WTC11 (cell line): Measurements from ENCODE around the gene SERGEF. TPM values are rescaled to one million over a fixed set of nuclear protein-coding genes. Genes with fewer than 3 reads are reported as not detected.

Experiments
- ATAC-seq: fragments of 200-7000 bp; cut with Tn5 transposase; 2 replicates; pipeline ENCODE4 v1.10.0; 2021; ENCODE audit warnings: mild to moderate bottlenecking, moderate library complexity
- CTCF ChIA-PET: fragments of 300-600 bp; sonication (Branson Sonifier 250); formaldehyde crosslinking; loops from one replicate; lab custom pipeline; 2021; ENCODE audit warnings: antibody characterized with exemption; lab: Charles Lee
- POLR2A ChIA-PET: fragments of 350-600 bp; sonication (Branson Sonifier 250); formaldehyde crosslinking; loops from one replicate; lab custom pipeline; 2021; ENCODE audit warnings: antibody characterized with exemption; lab: Charles Lee
- DNase-seq: peaks from one replicate; pipeline ENCODE4 v3.0.0; 2021; ENCODE audit warnings: low spot score
- H3K27ac Mint-ChIP-seq: 2 replicates; pipeline ENCODE4 v1.8.0; 2021; ENCODE audit warnings: mixed read lengths
- H3K27me3 Mint-ChIP-seq: 2 replicates; pipeline ENCODE4 v1.8.0; 2021; ENCODE audit warnings: low read depth, mild to moderate bottlenecking, moderate library complexity, mixed read lengths
- H3K36me3 Mint-ChIP-seq: 2 replicates; pipeline ENCODE4 v1.8.0; 2021; ENCODE audit warnings: mixed read lengths
- H3K4me1 Mint-ChIP-seq: 2 replicates; pipeline ENCODE4 v1.8.0; 2022; ENCODE audit warnings: mixed read lengths
- H3K4me3 Mint-ChIP-seq: 2 replicates; pipeline ENCODE4 v1.8.0; 2021; ENCODE audit warnings: mild to moderate bottlenecking, moderate library complexity, mixed read lengths
- H3K9me3 Mint-ChIP-seq: 2 replicates; pipeline ENCODE4 v1.8.0; 2021; ENCODE audit warnings: mixed read lengths
- ARID4B ChIP-seq: sonication (generic); formaldehyde crosslinking; IDR thresholded peaks from 2 replicates; pipeline ENCODE4 v1.8.0; 2023; ENCODE audit warnings: missing genetic modification reagents, mild to moderate bottlenecking, borderline replicate concordance
- E2F5 ChIP-seq: sonication (generic); formaldehyde crosslinking; IDR thresholded peaks from 2 replicates; pipeline ENCODE4 v1.8.1; 2022; ENCODE audit warnings: mild to moderate bottlenecking, moderate library complexity, missing genetic modification reagents
- ELF4 ChIP-seq: sonication (generic); formaldehyde crosslinking; IDR thresholded peaks from 2 replicates; pipeline ENCODE4 v1.8.1; 2022; ENCODE audit warnings: low read depth, mild to moderate bottlenecking, moderate library complexity, missing genetic modification reagents
- FOXP1 ChIP-seq: sonication (generic); formaldehyde crosslinking; IDR thresholded peaks from 2 replicates; pipeline ENCODE4 v1.8.0; 2022; ENCODE audit warnings: missing genetic modification reagents, mild to moderate bottlenecking, moderate library complexity, borderline replicate concordance
- HMGXB4 ChIP-seq: sonication (generic); formaldehyde crosslinking; IDR thresholded peaks from 2 replicates; pipeline ENCODE4 v1.8.1; 2023; ENCODE audit warnings: mild to moderate bottlenecking, moderate library complexity, missing genetic modification reagents
- JUN ChIP-seq: sonication (generic); formaldehyde crosslinking; IDR thresholded peaks from 2 replicates; pipeline ENCODE4 v1.8.0; 2023; ENCODE audit warnings: mild to moderate bottlenecking, missing genetic modification reagents
- MLX ChIP-seq: sonication (generic); formaldehyde crosslinking; IDR thresholded peaks from 2 replicates; pipeline ENCODE4 v1.8.1; 2023; ENCODE audit warnings: mild to moderate bottlenecking, missing genetic modification reagents, moderate library complexity
- NFATC4 ChIP-seq: fragments of 250-450 bp; sonication (Bioruptor Pico); IDR thresholded peaks from 2 replicates; pipeline ENCODE4 v1.9.0; 2021; ENCODE audit warnings: mild to moderate bottlenecking
- NFE2L1 ChIP-seq: sonication (generic); formaldehyde crosslinking; IDR thresholded peaks from 2 replicates; pipeline ENCODE4 v1.8.1; 2023; ENCODE audit warnings: missing genetic modification reagents
- OVOL2 ChIP-seq: fragments of 250-450 bp; sonication (Bioruptor Pico); IDR thresholded peaks from 2 replicates; pipeline ENCODE4 v1.9.0; 2021; ENCODE audit warnings: mild to moderate bottlenecking, borderline replicate concordance
- PRDM15 ChIP-seq: sonication (generic); formaldehyde crosslinking; IDR thresholded peaks from 2 replicates; pipeline ENCODE4 v1.8.0; 2022; ENCODE audit warnings: missing genetic modification reagents
- SP1 ChIP-seq: sonication (generic); formaldehyde crosslinking; conservative IDR thresholded peaks from 2 replicates; pipeline ENCODE4 v1.8.1; 2022; ENCODE audit warnings: missing genetic modification reagents
- STAT6 ChIP-seq: sonication (generic); formaldehyde crosslinking; conservative IDR thresholded peaks from 2 replicates; pipeline ENCODE4 v1.8.1; 2023; ENCODE audit warnings: mild to moderate bottlenecking, low read depth, missing genetic modification reagents, moderate library complexity
- TEAD4 ChIP-seq: sonication (generic); formaldehyde crosslinking; IDR thresholded peaks from 2 replicates; pipeline ENCODE4 v1.8.0; 2022; ENCODE audit warnings: mild to moderate bottlenecking, missing genetic modification reagents
- TP53 ChIP-seq: sonication (generic); formaldehyde crosslinking; IDR thresholded peaks from 2 replicates; pipeline ENCODE4 v1.8.1; 2023; ENCODE audit warnings: mild to moderate bottlenecking, missing genetic modification reagents
- ZNF396 ChIP-seq: fragments of 250-450 bp; sonication (Bioruptor Pico); IDR thresholded peaks from 2 replicates; pipeline ENCODE4 v1.8.0; 2021; ENCODE audit warnings: mild to moderate bottlenecking, moderate library complexity, borderline replicate concordance
- ZNF425 ChIP-seq: fragments of 250-450 bp; sonication (Bioruptor Pico); conservative IDR thresholded peaks from 2 replicates; pipeline ENCODE4 v1.9.0; 2021; ENCODE audit warnings: mild to moderate bottlenecking
- total RNA-seq: library from RNA; stranded (reverse); gene quantifications from 3 replicates; pipeline ENCODE4 v1.2.3, GENCODE V29; 2021

SERGEF gene
- total RNA-seq, 1 experiment from 2014 or later, result 35.5 TPM

GRCh38 chr11:17986007-17986710, 26.7 kb downstream of the SERGEF start:
- POLR2A ChIA-PET, result no interaction called here
- no peaks in the 10 kb centered on the region for H3K4me1 Mint-ChIP-seq
- no peaks in the 10 kb centered on the region for H3K9me3 Mint-ChIP-seq
- H3K27me3 Mint-ChIP-seq, result no peaks in the 10 kb centered on the region
- DNase-seq (no peak), ATAC-seq (no peak)
- CTCF ChIA-PET, result interaction anchor here (0.6 to 3.3 kb wide), 6 partner anchors 8 to 594 kb away, joined by 3 to 12 read pairs (median 4); no protein-coding TSS in a partner anchor
- H3K4me3 Mint-ChIP-seq, result no peak overlapping the region
- no peak for TF ChIP-seq PRDM15 (CRISPR knock-in tag)
- no peak for TF ChIP-seq MLX (CRISPR knock-in tag)
- no peak for TF ChIP-seq OVOL2 (CRISPR knock-in tag)
- TF ChIP-seq STAT6, result no peak
- no peak for TF ChIP-seq JUN
- no peak overlapping the region for H3K27ac Mint-ChIP-seq
- H3K36me3 Mint-ChIP-seq, result peaks cover 20% of the 10 kb centered on the region

GRCh38 chr11:17985517-17985916, 27.3 kb downstream of the SERGEF start:
- CTCF ChIA-PET, result interaction anchor here (0.9 to 1.3 kb wide), 4 partner anchors 12 to 255 kb away, joined by 3 to 5 read pairs (median 4); no protein-coding TSS in a partner anchor
- POLR2A ChIA-PET, result no interaction called here
- H3K36me3 Mint-ChIP-seq, result peaks cover 20% of the 10 kb centered on the region
- ATAC-seq (no peak), DNase-seq (no peak)
- H3K4me3 Mint-ChIP-seq, result no peak overlapping the region
- H3K4me1 Mint-ChIP-seq, result no peaks in the 10 kb centered on the region
- no peak overlapping the region for H3K27ac Mint-ChIP-seq
- no peaks in the 10 kb centered on the region for H3K27me3 Mint-ChIP-seq
- H3K9me3 Mint-ChIP-seq, result no peaks in the 10 kb centered on the region
- TF ChIP-seq TEAD4 (CRISPR knock-in tag), result no peak
- TF ChIP-seq ARID4B (CRISPR knock-in tag), result no peak
- TF ChIP-seq ZNF425 (CRISPR knock-in tag), result no peak
- TF ChIP-seq FOXP1 (CRISPR knock-in tag), result no peak
- no peak for TF ChIP-seq E2F5 (CRISPR knock-in tag)
- TF ChIP-seq OVOL2 (CRISPR knock-in tag), result no peak
- TF ChIP-seq HMGXB4, result no peak
- TF ChIP-seq ZNF396 (CRISPR knock-in tag), result no peak
- no peak for TF ChIP-seq NFATC4 (CRISPR knock-in tag)
- no peak for TF ChIP-seq ELF4 (CRISPR knock-in tag)
- no peak for TF ChIP-seq NFE2L1 (CRISPR knock-in tag)
- TF ChIP-seq TP53, result no peak
- TF ChIP-seq SP1, result no peak
